Measurements from ENCODE around the gene LCMT2. TPM values are rescaled to one million over a fixed set of nuclear protein-coding genes. Genes with fewer than 3 reads are reported as not detected.

LCMT2 gene
- total and polyA plus RNA-seq, 7 donors: 2.3 to 5.4 (median 3.3) TPM

DNA sequence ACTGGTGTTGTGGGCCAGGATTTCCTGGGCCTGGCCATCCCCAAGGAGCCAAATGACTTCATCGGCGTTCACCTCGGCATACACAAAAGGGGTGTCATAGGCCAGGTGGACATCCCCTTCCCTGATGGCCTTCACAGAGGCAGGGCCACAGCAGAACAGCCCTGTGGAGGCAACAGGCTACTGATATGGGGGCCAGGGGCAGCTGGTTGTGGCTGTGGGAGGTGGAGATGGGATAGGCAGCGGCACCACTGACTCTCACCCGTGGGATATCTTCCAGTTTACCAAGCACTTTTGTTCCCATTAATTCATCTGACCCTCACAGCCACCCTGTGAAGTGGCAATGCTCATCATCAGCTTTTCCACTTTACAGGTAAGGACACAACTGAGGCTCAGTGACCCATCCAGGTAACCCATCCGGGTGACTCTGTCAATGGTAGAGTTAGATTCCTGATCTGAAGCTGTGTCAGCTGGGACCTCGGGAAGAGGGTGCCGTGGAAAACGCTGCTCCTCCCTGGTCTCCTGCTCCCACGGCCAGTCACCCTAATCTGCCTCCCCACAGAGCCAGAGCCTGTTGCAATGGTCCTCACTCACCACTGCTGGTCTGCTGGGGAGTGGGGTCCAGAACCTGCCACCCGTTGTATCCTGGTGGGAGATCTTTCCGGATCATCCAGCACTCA is 48.3 kb downstream of the LCMT2 start:
- TF ChIP-seq POLR2AphosphoS5 (IDR thresholded peaks at IDR 0.05): no peak
- no peak for TF ChIP-seq EP300 (IDR thresholded peaks at IDR 0.05)
- TF ChIP-seq, protein P1, sequence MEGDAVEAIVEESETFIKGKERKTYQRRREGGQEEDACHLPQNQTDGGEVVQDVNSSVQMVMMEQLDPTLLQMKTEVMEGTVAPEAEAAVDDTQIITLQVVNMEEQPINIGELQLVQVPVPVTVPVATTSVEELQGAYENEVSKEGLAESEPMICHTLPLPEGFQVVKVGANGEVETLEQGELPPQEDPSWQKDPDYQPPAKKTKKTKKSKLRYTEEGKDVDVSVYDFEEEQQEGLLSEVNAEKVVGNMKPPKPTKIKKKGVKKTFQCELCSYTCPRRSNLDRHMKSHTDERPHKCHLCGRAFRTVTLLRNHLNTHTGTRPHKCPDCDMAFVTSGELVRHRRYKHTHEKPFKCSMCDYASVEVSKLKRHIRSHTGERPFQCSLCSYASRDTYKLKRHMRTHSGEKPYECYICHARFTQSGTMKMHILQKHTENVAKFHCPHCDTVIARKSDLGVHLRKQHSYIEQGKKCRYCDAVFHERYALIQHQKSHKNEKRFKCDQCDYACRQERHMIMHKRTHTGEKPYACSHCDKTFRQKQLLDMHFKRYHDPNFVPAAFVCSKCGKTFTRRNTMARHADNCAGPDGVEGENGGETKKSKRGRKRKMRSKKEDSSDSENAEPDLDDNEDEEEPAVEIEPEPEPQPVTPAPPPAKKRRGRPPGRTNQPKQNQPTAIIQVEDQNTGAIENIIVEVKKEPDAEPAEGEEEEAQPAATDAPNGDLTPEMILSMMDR (IDR thresholded peaks at IDR 0.05): no peak
- TF ChIP-seq POLR2A (IDR thresholded peaks at IDR 0.05): no peak
- no peaks in the 10 kb centered on the region for H3K27me3 ChIP-seq
- no peaks in the 10 kb centered on the region for H3K36me3 ChIP-seq
- no peak for DNase-seq
- H3K9me3 ChIP-seq: no peaks in the 10 kb centered on the region
- intact Hi-C loops (cut with DNase I): loop anchor here (10.0 kb wide), 1 partner anchor 57 kb away; the partner anchor contains the start of gene EPB42
- 89 to 90% methylated on average over 12 of the region's 12 CpGs for WGBS, 2 donors
- no peak overlapping the region for H3K27ac ChIP-seq
- H3K4me1 ChIP-seq: no peaks in the 10 kb centered on the region
- no peak overlapping the region for H3K4me3 ChIP-seq

DNA sequence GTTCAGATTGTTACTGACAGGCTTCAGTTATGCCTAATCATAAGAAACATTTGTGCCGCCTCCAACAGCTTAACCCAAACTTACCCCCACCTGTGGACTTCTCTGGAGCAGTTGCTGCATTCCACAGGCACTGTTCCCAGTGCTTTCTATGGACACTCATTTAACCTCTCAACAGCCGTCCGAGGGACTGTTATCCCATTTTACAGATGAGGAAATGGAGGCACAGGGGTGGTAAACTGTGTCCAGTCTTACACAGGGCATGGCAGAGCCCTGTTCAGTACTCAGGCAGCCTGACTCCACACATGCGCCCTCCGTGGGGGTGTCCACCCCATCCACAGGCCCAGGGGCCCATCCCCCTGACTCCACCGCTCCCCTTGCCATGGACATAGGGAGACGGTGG is 49.4 kb downstream of the LCMT2 start:
- Histone ChIP-seq H3K36me3 (no peaks in the 10 kb centered on the region), H3K4me1 (no peaks in the 10 kb centered on the region), H3K27ac (no peak overlapping the region), H3K4me3 (no peak overlapping the region), H3K9me3 (no peaks in the 10 kb centered on the region), H3K27me3 (peaks cover 0 to 2% (median 0%) of the 10 kb centered on the region in 3 donors)
- 88 to 90% methylated on average over 7 of the region's 7 CpGs for WGBS, 2 donors
- intact Hi-C loops (cut with DNase I): loop anchor here (10.0 kb wide), 1 partner anchor 56 kb away; the partner anchor contains the start of gene EPB42
- no peak for TF ChIP-seq POLR2A (IDR thresholded peaks at IDR 0.05)
- no peak for DNase-seq

DNA sequence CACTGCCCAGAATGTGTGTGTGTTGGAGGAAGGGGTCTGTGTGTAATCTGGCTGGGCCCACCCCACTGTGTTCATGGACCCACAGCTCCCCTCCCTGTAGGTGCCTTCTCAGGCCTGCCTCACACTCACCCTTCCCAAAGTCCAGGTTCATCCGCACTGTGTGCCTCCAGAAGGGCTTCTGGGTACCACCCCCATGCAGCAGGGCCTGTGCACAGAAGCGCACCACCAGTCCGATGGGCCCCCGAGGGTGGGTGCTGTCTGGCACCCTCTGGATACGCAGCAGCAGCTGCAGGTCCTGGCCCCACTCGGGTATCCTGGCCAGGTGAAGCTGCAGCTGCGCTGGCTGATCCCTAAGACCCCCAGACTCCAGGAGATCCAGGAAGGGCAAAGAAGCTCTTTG is 50.9 kb downstream of the LCMT2 start:
- 83 to 86% methylated on average over 7 of the region's 7 CpGs for WGBS, 2 donors
- no peak for DNase-seq
- Histone ChIP-seq H3K4me1 (no peaks in the 10 kb centered on the region), H3K36me3 (no peaks in the 10 kb centered on the region), H3K27ac (no peak overlapping the region), H3K9me3 (no peaks in the 10 kb centered on the region), H3K27me3 (peaks cover 0 to 9% (median 0%) of the 10 kb centered on the region in 3 donors), H3K4me3 (no peak overlapping the region)
- intact Hi-C loops (cut with DNase I): no loop called here
- TF ChIP-seq, protein P1 (IDR thresholded peaks at IDR 0.05): no peak
- TF ChIP-seq POLR2AphosphoS5 (IDR thresholded peaks at IDR 0.05) (no peak), EP300 (IDR thresholded peaks at IDR 0.05) (no peak), POLR2A (IDR thresholded peaks at IDR 0.05) (no peak)

DNA sequence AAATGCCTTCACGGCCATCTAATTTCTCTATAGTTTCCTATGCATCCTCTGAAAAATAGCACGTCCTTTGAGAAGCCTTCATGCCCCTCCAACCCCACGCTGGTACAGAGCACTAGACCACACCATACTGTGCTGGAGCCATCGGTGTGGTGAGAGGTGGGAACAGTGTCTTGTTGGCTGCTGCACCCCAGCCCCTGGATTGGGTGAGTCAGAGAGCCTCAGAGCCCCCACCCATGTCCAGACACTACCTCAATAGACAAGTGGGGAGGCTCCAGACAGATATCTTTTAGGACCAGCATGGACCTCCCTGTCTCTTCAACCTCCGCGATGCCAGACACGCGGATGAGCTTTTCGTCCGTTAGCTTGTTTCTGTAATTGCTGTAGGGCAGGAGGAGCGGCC is 51.5 kb downstream of the LCMT2 start:
- no peaks in the 10 kb centered on the region for H3K36me3 ChIP-seq
- TF ChIP-seq, protein P1 (IDR thresholded peaks at IDR 0.05): no peak
- no peak for TF ChIP-seq POLR2A (IDR thresholded peaks at IDR 0.05)

DNA sequence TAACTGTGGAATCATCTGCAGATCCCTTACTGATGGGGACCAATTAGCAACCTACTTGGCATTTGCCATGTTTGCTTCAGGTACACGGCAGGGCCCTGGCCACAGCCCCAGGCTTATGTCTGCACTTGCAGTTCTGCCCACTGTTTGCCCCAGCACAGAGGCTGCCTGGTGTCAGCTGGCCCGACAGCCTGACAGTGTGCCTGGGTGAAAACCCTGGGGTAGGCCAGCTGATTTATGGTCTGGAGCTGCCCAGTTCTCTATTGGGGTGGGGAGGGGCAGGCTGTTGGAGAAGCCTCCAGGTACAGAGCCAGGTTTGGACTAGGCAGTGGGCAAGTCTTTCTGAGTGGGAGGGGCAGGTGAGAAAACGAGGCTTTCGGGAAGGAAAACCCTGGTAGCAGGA is 52.5 kb downstream of the LCMT2 start:
- TF ChIP-seq POLR2A (IDR thresholded peaks at IDR 0.05): no peak
- TF ChIP-seq POLR2AphosphoS5 (IDR thresholded peaks at IDR 0.05): no peak
- no peak for TF ChIP-seq EP300 (IDR thresholded peaks at IDR 0.05)
- TF ChIP-seq, protein P1 (IDR thresholded peaks at IDR 0.05): no peak
- Histone ChIP-seq H3K4me3 (no peak overlapping the region), H3K36me3 (no peaks in the 10 kb centered on the region), H3K27me3 (peaks cover 0 to 9% (median 0%) of the 10 kb centered on the region in 3 donors), H3K9me3 (no peaks in the 10 kb centered on the region), H3K4me1 (no peaks in the 10 kb centered on the region), H3K27ac (no peak overlapping the region)
- DNase-seq: no peak
- WGBS, 2 donors: 63 to 68% methylated on average over 4 of the region's 4 CpGs
- intact Hi-C loops (cut with DNase I): no loop called here

More for the DNA sequence above, 51.5 kb downstream of the LCMT2 start:
- Histone ChIP-seq H3K4me1 (no peaks in the 10 kb centered on the region), H3K27me3 (peaks cover 0 to 9% (median 0%) of the 10 kb centered on the region in 3 donors), H3K27ac (no peak overlapping the region), H3K4me3 (no peak overlapping the region), H3K9me3 (no peaks in the 10 kb centered on the region)
- DNase-seq: no peak
- intact Hi-C loops (cut with DNase I): no loop called here
- 80 to 83% methylated on average over 11 of the region's 11 CpGs for WGBS, 2 donors
